Activated naive CD8-positive, alpha-beta T cell treated with anti-CD3 and anti-CD28 coated beads, Interleukin-2, amount 10 ng/mL, durations not matched to agents 7 days and 5 days (primary cell): ENCODE results near the gene COX7B2. TPM values are rescaled to one million over a fixed set of nuclear protein-coding genes. Genes with fewer than 3 reads are reported as not detected.

Experiments
- ATAC-seq: fragments of 150-1000 bp; cut with Tn5 transposase; one replicate; pipeline ENCODE4 v1.10.0; 2021; ENCODE audit warnings: low read depth, moderate library complexity
- POLR2A ChIA-PET: fragments of 350-600 bp; sonication (Branson Sonifier 250); formaldehyde crosslinking; loops from one replicate; lab custom pipeline; 2021; ENCODE audit warnings: antibody characterized with exemption; lab: Charles Lee
- DNase-seq: peaks from one replicate; pipeline ENCODE4 v3.0.0; 2021
- H3K27ac Mint-ChIP-seq: one replicate; pipeline ENCODE4 v1.8.0; 2022; ENCODE audit warnings: mild to moderate bottlenecking, mixed read lengths
- H3K27me3 Mint-ChIP-seq: one replicate; pipeline ENCODE4 v1.8.0; 2022; ENCODE audit warnings: mild to moderate bottlenecking, moderate library complexity, mixed read lengths
- H3K36me3 Mint-ChIP-seq: one replicate; pipeline ENCODE4 v1.8.0; 2021; ENCODE audit warnings: mild to moderate bottlenecking, mixed read lengths
- H3K4me1 Mint-ChIP-seq: one replicate; pipeline ENCODE4 v1.8.0; 2021; ENCODE audit warnings: mixed read lengths
- H3K4me3 Mint-ChIP-seq: one replicate; pipeline ENCODE4 v1.8.0; 2022; ENCODE audit warnings: mild to moderate bottlenecking, moderate library complexity, mixed read lengths
- H3K9me3 Mint-ChIP-seq: one replicate; pipeline ENCODE4 v1.8.0; 2021; ENCODE audit warnings: mixed read lengths
- total RNA-seq, 2 experiments: library from RNA; stranded (reverse); gene quantifications; one replicate each; pipeline ENCODE4 v1.2.3, GENCODE V29; 2021

COX7B2 gene
- total RNA-seq, 2 experiments from 2014 or later = not detected

- DNase-seq = no peak
- POLR2A ChIA-PET = no interaction called here
- no peaks in the 10 kb centered on the region for H3K4me1 Mint-ChIP-seq
- no peaks in the 10 kb centered on the region for H3K36me3 Mint-ChIP-seq
- no peak for ATAC-seq
- H3K27me3 Mint-ChIP-seq = no peaks in the 10 kb centered on the region
- H3K27ac Mint-ChIP-seq = no peak overlapping the region
- H3K9me3 Mint-ChIP-seq = no peaks in the 10 kb centered on the region
- H3K4me3 Mint-ChIP-seq = no peak overlapping the region
These were observed 52.7 kb downstream of the COX7B2 start for GRCh38 chr4:46856333-46856732.

- Mint-ChIP-seq H3K27me3 (peaks cover 2% of the 10 kb centered on the region), H3K4me1 (no peaks in the 10 kb centered on the region), H3K36me3 (no peaks in the 10 kb centered on the region), H3K9me3 (no peaks in the 10 kb centered on the region), H3K27ac (no peak overlapping the region), H3K4me3 (no peak overlapping the region)
- ATAC-seq (no peak), DNase-seq (no peak)
- POLR2A ChIA-PET = no interaction called here
These were observed 56.2 kb downstream of the COX7B2 start for GRCh38 chr4:46852800-46853199.

- ATAC-seq (no peak), DNase-seq (no peak)
- Mint-ChIP-seq H3K4me1 (no peaks in the 10 kb centered on the region), H3K27ac (no peak overlapping the region), H3K27me3 (peaks cover 8% of the 10 kb centered on the region), H3K9me3 (no peaks in the 10 kb centered on the region), H3K36me3 (no peaks in the 10 kb centered on the region), H3K4me3 (no peak overlapping the region)
- POLR2A ChIA-PET = no interaction called here
These were observed 59.0 kb downstream of the COX7B2 start for GRCh38 chr4:46850026-46850425.

GRCh38 chr4:46844325-46844917 is 64.6 kb downstream of the COX7B2 start:
- peaks cover 8% of the 10 kb centered on the region for H3K27me3 Mint-ChIP-seq
- no peak overlapping the region for H3K4me3 Mint-ChIP-seq
- H3K36me3 Mint-ChIP-seq = no peaks in the 10 kb centered on the region
- POLR2A ChIA-PET = no interaction called here
- H3K4me1 Mint-ChIP-seq = no peaks in the 10 kb centered on the region
- ATAC-seq = no peak
- DNase-seq = no peak
- no peak overlapping the region for H3K27ac Mint-ChIP-seq
- no peaks in the 10 kb centered on the region for H3K9me3 Mint-ChIP-seq

- Mint-ChIP-seq H3K4me1 (no peaks in the 10 kb centered on the region), H3K27ac (no peak overlapping the region), H3K27me3 (no peaks in the 10 kb centered on the region), H3K4me3 (no peak overlapping the region), H3K9me3 (no peaks in the 10 kb centered on the region), H3K36me3 (no peaks in the 10 kb centered on the region)
- ATAC-seq (no peak), DNase-seq (no peak)
- POLR2A ChIA-PET = no interaction called here
These were observed 69.9 kb downstream of the COX7B2 start for GRCh38 chr4:46839128-46839527.

- ATAC-seq = no peak
- DNase-seq = no peak
- no peak overlapping the region for H3K27ac Mint-ChIP-seq
- no peaks in the 10 kb centered on the region for H3K27me3 Mint-ChIP-seq
- H3K4me3 Mint-ChIP-seq = no peak overlapping the region
- POLR2A ChIA-PET = no interaction called here
- no peaks in the 10 kb centered on the region for H3K9me3 Mint-ChIP-seq
- no peaks in the 10 kb centered on the region for H3K4me1 Mint-ChIP-seq
- H3K36me3 Mint-ChIP-seq = no peaks in the 10 kb centered on the region
These were observed 71.4 kb downstream of the COX7B2 start for GRCh38 chr4:46837639-46838038.

- DNase-seq = no peak
- H3K4me3 Mint-ChIP-seq = no peak overlapping the region
- H3K27ac Mint-ChIP-seq = no peak overlapping the region
- ATAC-seq = no peak
- H3K36me3 Mint-ChIP-seq = no peaks in the 10 kb centered on the region
- no peaks in the 10 kb centered on the region for H3K9me3 Mint-ChIP-seq
- no peaks in the 10 kb centered on the region for H3K4me1 Mint-ChIP-seq
- POLR2A ChIA-PET = no interaction called here
- H3K27me3 Mint-ChIP-seq = no peaks in the 10 kb centered on the region
These were observed 72.5 kb downstream of the COX7B2 start for GRCh38 chr4:46836584-46836983.

- POLR2A ChIA-PET = no interaction called here
- DNase-seq = no peak
- Mint-ChIP-seq H3K4me3 (no peak overlapping the region), H3K4me1 (no peaks in the 10 kb centered on the region), H3K9me3 (no peaks in the 10 kb centered on the region), H3K27me3 (no peaks in the 10 kb centered on the region), H3K27ac (no peak overlapping the region), H3K36me3 (no peaks in the 10 kb centered on the region)
- no peak for ATAC-seq
These were observed 78.0 kb downstream of the COX7B2 start for GRCh38 chr4:46830971-46831454.

GRCh38 chr4:46820154-46820553 is 88.9 kb downstream of the COX7B2 start:
- H3K4me1 Mint-ChIP-seq = no peaks in the 10 kb centered on the region
- DNase-seq = no peak
- no peaks in the 10 kb centered on the region for H3K27me3 Mint-ChIP-seq
- ATAC-seq = no peak
- H3K4me3 Mint-ChIP-seq = no peak overlapping the region
- peaks cover 1% of the 10 kb centered on the region for H3K9me3 Mint-ChIP-seq
- no peaks in the 10 kb centered on the region for H3K36me3 Mint-ChIP-seq
- POLR2A ChIA-PET = no interaction called here
- H3K27ac Mint-ChIP-seq = no peak overlapping the region

- ATAC-seq = no peak
- H3K36me3 Mint-ChIP-seq = no peaks in the 10 kb centered on the region
- H3K4me1 Mint-ChIP-seq = no peaks in the 10 kb centered on the region
- H3K27me3 Mint-ChIP-seq = no peaks in the 10 kb centered on the region
- POLR2A ChIA-PET = no interaction called here
- H3K9me3 Mint-ChIP-seq = no peaks in the 10 kb centered on the region
- no peak for DNase-seq
- H3K27ac Mint-ChIP-seq = no peak overlapping the region
- no peak overlapping the region for H3K4me3 Mint-ChIP-seq
These were observed 90.0 kb downstream of the COX7B2 start for GRCh38 chr4:46819095-46819494.

- no peaks in the 10 kb centered on the region for H3K27me3 Mint-ChIP-seq
- no peak overlapping the region for H3K27ac Mint-ChIP-seq
- POLR2A ChIA-PET = no interaction called here
- DNase-seq (no peak), ATAC-seq (no peak)
- no peaks in the 10 kb centered on the region for H3K4me1 Mint-ChIP-seq
- H3K9me3 Mint-ChIP-seq = no peaks in the 10 kb centered on the region
- no peak overlapping the region for H3K4me3 Mint-ChIP-seq
- H3K36me3 Mint-ChIP-seq = no peaks in the 10 kb centered on the region
These were observed 90.4 kb downstream of the COX7B2 start for GRCh38 chr4:46818604-46819003.

GRCh38 chr4:46817806-46818205 is 91.2 kb downstream of the COX7B2 start:
- DNase-seq (no peak), ATAC-seq (no peak)
- H3K4me3 Mint-ChIP-seq = no peak overlapping the region
- no peaks in the 10 kb centered on the region for H3K36me3 Mint-ChIP-seq
- POLR2A ChIA-PET = no interaction called here
- H3K9me3 Mint-ChIP-seq = no peaks in the 10 kb centered on the region
- no peak overlapping the region for H3K27ac Mint-ChIP-seq
- no peaks in the 10 kb centered on the region for H3K4me1 Mint-ChIP-seq
- no peaks in the 10 kb centered on the region for H3K27me3 Mint-ChIP-seq

GRCh38 chr4:46804781-46805413 is 104.1 kb downstream of the COX7B2 start:
- Mint-ChIP-seq H3K4me3 (no peak overlapping the region), H3K27ac (no peak overlapping the region), H3K9me3 (no peaks in the 10 kb centered on the region), H3K4me1 (no peaks in the 10 kb centered on the region), H3K27me3 (no peaks in the 10 kb centered on the region), H3K36me3 (no peaks in the 10 kb centered on the region)
- no peak for DNase-seq
- ATAC-seq = no peak
- POLR2A ChIA-PET = no interaction called here

GRCh38 chr4:46793036-46793435 is 116.0 kb downstream of the COX7B2 start:
- Mint-ChIP-seq H3K27me3 (no peaks in the 10 kb centered on the region), H3K4me3 (no peak overlapping the region), H3K9me3 (peaks cover 5% of the 10 kb centered on the region), H3K36me3 (no peaks in the 10 kb centered on the region), H3K4me1 (no peaks in the 10 kb centered on the region), H3K27ac (no peak overlapping the region)
- POLR2A ChIA-PET = no interaction called here
- DNase-seq (no peak), ATAC-seq (no peak)
